Motor neuron (in vitro differentiated cells): Measurements from ENCODE around the gene SCGB1C2. TPM values are rescaled to one million over a fixed set of nuclear protein-coding genes. Genes with fewer than 3 reads are reported as not detected.

Experiments used
- ATAC-seq, 8 experiments: fragments of 200-7000 bp; cut with Tn5 transposase; replicated peaks in 6 of 8; 2 replicates each; pipeline ENCODE4 v1.8.0; 2021; ENCODE audit warnings: mild to moderate bottlenecking in 8 of 8, moderate library complexity in 8 of 8
- H3K27ac ChIP-seq, 2 donors: fragments of 250-450 bp; sonication (Bioruptor Pico); 2 replicates each; pipeline ENCODE4 v1.9.0; 2021; ENCODE audit warnings: antibody characterized with exemption in 2 of 2, mild to moderate bottlenecking in 2 of 2, moderate library complexity in 1 of 2
- H3K4me1 ChIP-seq, 2 donors: fragments of 250-450 bp; sonication (Bioruptor Pico); replicated peaks in 1 of 2; 2 replicates each; pipeline ENCODE4 v1.6.1; 2021; ENCODE audit warnings: antibody characterized with exemption in 2 of 2, mild to moderate bottlenecking in 2 of 2, moderate library complexity in 1 of 2
- H3K4me3 ChIP-seq, 5 donors: fragments of 250-450 bp; sonication (Bioruptor Pico); 2 replicates each; pipeline ENCODE4 v1.9.0; 2021; ENCODE audit warnings: antibody characterized with exemption in 5 of 5, mild to moderate bottlenecking in 5 of 5, moderate library complexity in 4 of 5
- WGBS, 10 experiments: fragments of 450-650 bp; shearing (Covaris generic); methylation state at CpG; one replicate each; pipeline ENCODE4 v1.0.0; 2022; 5-methylcytosine and 5-hydroxymethylcytosine counted together
- in situ Hi-C, 9 experiments: fragments of 400-800 bp; cut with MboI; loops; one replicate each; pipeline ENCODE4 v1.15.0; 2021; ENCODE audit warnings: low sequenced_read_pairs in 9 of 9, low pct_unique_long_range_greater_than_20kb in 2 of 9; ENCODE audit not compliant: unreplicated experiment in 9 of 9
- total RNA-seq, 8 experiments: library from RNA; unstranded; fragments of 300-600 nt; gene quantifications; 2 replicates each; pipeline versions ENCODE4 v1.2.3 to v1.2.4, GENCODE V29; 2022

Gene SCGB1C2
- total RNA-seq, 8 experiments from 2014 or later: not detected

- no peak for ATAC-seq
- Histone ChIP-seq H3K4me3 (no peak overlapping the region), H3K4me1 (peaks cover 0 to 2% of the 10 kb centered on the region in 2 donors), H3K27ac (no peak overlapping the region)
- in situ Hi-C loops: no loop called here
- 0 to 73% (median 60%) methylated on average over 1 to 5 of the region's 7 CpGs; no CpG with 5 or more reads in 5 of the 10 experiments for WGBS, 10 experiments
These were observed 7.7 kb downstream of the SCGB1C2 start for GRCh38 chr17:144936-145670.

GRCh38 chr17:145671-146541 lies 8.5 kb downstream of the SCGB1C2 start:
- no peak overlapping the region for H3K4me3 ChIP-seq
- H3K27ac ChIP-seq: no peak overlapping the region
- H3K4me1 ChIP-seq: peaks cover 0 to 2% of the 10 kb centered on the region in 2 donors
- in situ Hi-C loops: no loop called here
- WGBS, 10 experiments: 51 to 92% (median 76%) methylated on average over 1 to 5 of the region's 16 CpGs; no CpG with 5 or more reads in 3 of the 10 experiments
- peak in 3 of 8 experiments; percentile 5 to 14 (median 13) for ATAC-seq

GRCh38 chr17:146546-146945 lies 9.2 kb downstream of the SCGB1C2 start:
- no peak for ATAC-seq
- 81 to 100% (median 86%) methylated on average over 1 to 7 of the region's 10 CpGs; no CpG with 5 or more reads in 5 of the 10 experiments for WGBS, 10 experiments
- H3K4me1 ChIP-seq: peaks cover 0 to 2% of the 10 kb centered on the region in 2 donors
- in situ Hi-C loops: no loop called here
- no peak overlapping the region for H3K27ac ChIP-seq
- no peak overlapping the region for H3K4me3 ChIP-seq

GRCh38 chr17:146983-147761 lies 9.8 kb downstream of the SCGB1C2 start:
- in situ Hi-C loops: no loop called here
- peaks cover 0 to 2% of the 10 kb centered on the region in 2 donors for H3K4me1 ChIP-seq
- ATAC-seq: no peak
- no peak overlapping the region for H3K4me3 ChIP-seq
- H3K27ac ChIP-seq: no peak overlapping the region
- WGBS, 10 experiments: 30 to 40% (median 40%) methylated on average over 1 to 2 of the region's 27 CpGs; no CpG with 5 or more reads in 7 of the 10 experiments

- H3K4me1 ChIP-seq: peaks cover 0 to 2% of the 10 kb centered on the region in 2 donors
- H3K27ac ChIP-seq: no peak overlapping the region
- in situ Hi-C loops: no loop called here
- WGBS, 10 experiments: 60 to 96% (median 92%) methylated on average over 2 to 6 of the region's 17 CpGs; no CpG with 5 or more reads in 7 of the 10 experiments
- H3K4me3 ChIP-seq: no peak overlapping the region
- ATAC-seq: no peak
These were observed 10.7 kb downstream of the SCGB1C2 start for GRCh38 chr17:147796-148740.

GRCh38 chr17:148757-149156 lies 11.4 kb downstream of the SCGB1C2 start:
- H3K27ac ChIP-seq: no peak overlapping the region
- no peak overlapping the region for H3K4me3 ChIP-seq
- no peaks in the 10 kb centered on the region for H3K4me1 ChIP-seq
- WGBS, 10 experiments: 40 to 90% (median 80%) methylated on average over 1 to 2 of the region's 11 CpGs; no CpG with 5 or more reads in 7 of the 10 experiments
- ATAC-seq: no peak
- in situ Hi-C loops: no loop called here

GRCh38 chr17:149231-149630 lies 11.9 kb downstream of the SCGB1C2 start:
- Histone ChIP-seq H3K27ac (no peak overlapping the region), H3K4me3 (no peak overlapping the region), H3K4me1 (no peaks in the 10 kb centered on the region)
- 17 to 100% (median 78%) methylated on average over 1 to 6 of the region's 7 CpGs; no CpG with 5 or more reads in 1 of the 10 experiments for WGBS, 10 experiments
- ATAC-seq: no peak
- in situ Hi-C loops: no loop called here

GRCh38 chr17:149897-150584 lies 12.7 kb downstream of the SCGB1C2 start:
- no peaks in the 10 kb centered on the region for H3K4me1 ChIP-seq
- in situ Hi-C loops: no loop called here
- no peak overlapping the region for H3K4me3 ChIP-seq
- no peak overlapping the region for H3K27ac ChIP-seq
- ATAC-seq: peak in 1 of 8 experiments; percentile 65
- WGBS, 10 experiments: 17 to 90% (median 80%) methylated on average over 1 to 7 of the region's 9 CpGs

GRCh38 chr17:151004-151403 lies 13.6 kb downstream of the SCGB1C2 start:
- in situ Hi-C loops: no loop called here
- ATAC-seq: no peak
- Histone ChIP-seq H3K4me3 (no peak overlapping the region), H3K27ac (no peak overlapping the region), H3K4me1 (no peaks in the 10 kb centered on the region)
- WGBS, 10 experiments: 83 to 100% (median 95%) methylated on average over 1 to 2 of the region's 2 CpGs; no CpG with 5 or more reads in 6 of the 10 experiments

- Histone ChIP-seq H3K4me3 (no peak overlapping the region), H3K27ac (no peak overlapping the region), H3K4me1 (no peaks in the 10 kb centered on the region)
- 6 to 100% (median 75%) methylated on average over 1 to 13 of the region's 26 CpGs; no CpG with 5 or more reads in 1 of the 10 experiments for WGBS, 10 experiments
- in situ Hi-C loops: no loop called here
- peak in 1 of 8 experiments; percentile 27 for ATAC-seq
These were observed 14.8 kb downstream of the SCGB1C2 start for GRCh38 chr17:151886-152859.
